Left renal pelvis (tissue), 4 donors: ENCODE data around the gene CTXN3. TPM values are rescaled to one million over a fixed set of nuclear protein-coding genes. Genes with fewer than 3 reads are reported as not detected.
"Not testable (repeated sequence)": the region's sequence is repeated elsewhere in the genome, so short reads cannot be mapped to it uniquely, and the experiment has no call there.

Experiments
- DNase-seq, 4 donors: peaks; one replicate each; pipeline ENCODE4 v3.0.0-alpha.2; 2013; ENCODE audit warnings: low read depth in 4 of 4, low spot score in 3 of 4
- polyA plus RNA-seq, 4 donors: library from polyadenylated mRNA; unstranded; fragments of 120-200 nt; gene quantifications; one replicate each; pipeline ENCODE4 v1.2.1, GENCODE V29; 2013; ENCODE audit not compliant: insufficient read length in 4 of 4

The CTXN3 gene
- polyA plus RNA-seq, 4 donors, result not detected

GRCh38 chr5:127650022-127650421 is 1.1 kb downstream of the CTXN3 start:
- DNase-seq, result peak in 1 of 4 donors; percentile 24

DNA sequence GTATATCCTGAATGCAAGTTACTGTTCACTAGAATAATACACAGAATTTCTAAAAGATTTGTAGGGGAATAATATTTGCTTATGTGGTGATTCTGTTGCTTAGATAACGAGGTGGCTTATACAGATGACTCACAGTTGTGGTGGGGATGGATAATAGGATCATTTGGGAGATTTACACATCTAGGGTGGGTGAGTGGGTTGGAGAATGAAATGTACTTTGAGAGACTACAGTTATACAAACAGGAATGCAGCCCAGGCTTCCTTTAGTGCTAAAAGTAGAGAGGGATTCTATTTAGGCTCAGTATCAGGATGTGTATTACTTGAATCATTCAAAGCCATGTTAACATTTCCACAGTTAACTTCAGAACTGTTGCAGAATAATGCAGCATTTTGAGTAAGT is 1.8 kb downstream of the CTXN3 start:
- no peak for DNase-seq

DNA sequence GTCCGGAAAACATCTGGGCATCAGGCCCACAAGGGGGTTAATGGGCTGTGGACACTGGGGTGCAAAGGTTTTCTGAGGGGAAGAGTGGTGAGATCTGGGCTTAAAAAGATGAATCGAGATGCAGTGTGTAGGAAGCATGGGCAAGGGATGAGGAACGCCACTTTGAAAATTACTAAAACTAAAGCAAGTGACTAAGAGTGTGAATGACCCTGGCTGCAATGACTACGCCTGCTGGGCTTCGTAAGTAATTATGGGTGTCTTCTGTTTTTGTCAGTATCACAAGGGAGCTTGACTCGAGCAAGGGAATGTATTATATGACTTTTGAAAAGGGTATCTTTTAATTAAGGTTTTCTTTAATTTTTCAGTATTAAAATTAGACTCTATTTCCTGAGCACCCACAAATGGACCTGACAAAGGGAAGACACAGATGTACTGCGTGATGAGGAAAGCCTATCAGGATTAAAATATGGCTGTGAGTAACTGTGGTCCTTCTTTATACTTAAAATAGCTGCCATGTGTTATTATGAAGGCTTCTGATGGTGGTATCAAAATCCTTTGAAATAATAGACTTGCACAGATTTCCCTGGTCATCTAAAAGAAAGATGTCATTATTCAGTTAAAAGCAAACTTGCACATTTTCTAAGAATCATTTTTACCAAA is 4.2 kb downstream of the CTXN3 start:
- DNase-seq, result no peak

GRCh38 chr5:127656825-127657224 is 7.9 kb downstream of the CTXN3 start:
- no peak for DNase-seq

- no peak for DNase-seq
Measured at GRCh38 chr5:127660047-127660733, 11.3 kb downstream of the CTXN3 start.

DNA sequence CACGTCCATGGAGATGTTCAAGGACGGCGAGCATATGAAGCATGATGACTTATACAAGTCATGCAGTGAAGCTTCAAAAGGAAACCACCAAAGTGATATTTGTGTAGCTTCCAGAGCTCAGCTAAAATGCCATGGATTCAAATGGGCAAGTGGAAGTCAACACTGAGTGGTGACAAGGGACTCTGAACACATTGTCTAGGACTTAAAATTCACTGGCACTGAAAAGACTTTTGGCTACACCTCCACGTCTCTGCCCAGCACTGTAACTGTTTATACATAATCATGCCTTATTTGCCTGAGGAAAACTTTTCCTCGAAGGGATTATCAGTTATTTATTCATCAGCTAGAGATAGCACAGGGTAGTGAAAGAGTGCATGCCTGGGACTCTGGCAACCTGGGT is 15.2 kb downstream of the CTXN3 start:
- DNase-seq, result no peak

- no peak for DNase-seq
Measured at GRCh38 chr5:127665641-127666040, 16.8 kb downstream of the CTXN3 start.

DNA sequence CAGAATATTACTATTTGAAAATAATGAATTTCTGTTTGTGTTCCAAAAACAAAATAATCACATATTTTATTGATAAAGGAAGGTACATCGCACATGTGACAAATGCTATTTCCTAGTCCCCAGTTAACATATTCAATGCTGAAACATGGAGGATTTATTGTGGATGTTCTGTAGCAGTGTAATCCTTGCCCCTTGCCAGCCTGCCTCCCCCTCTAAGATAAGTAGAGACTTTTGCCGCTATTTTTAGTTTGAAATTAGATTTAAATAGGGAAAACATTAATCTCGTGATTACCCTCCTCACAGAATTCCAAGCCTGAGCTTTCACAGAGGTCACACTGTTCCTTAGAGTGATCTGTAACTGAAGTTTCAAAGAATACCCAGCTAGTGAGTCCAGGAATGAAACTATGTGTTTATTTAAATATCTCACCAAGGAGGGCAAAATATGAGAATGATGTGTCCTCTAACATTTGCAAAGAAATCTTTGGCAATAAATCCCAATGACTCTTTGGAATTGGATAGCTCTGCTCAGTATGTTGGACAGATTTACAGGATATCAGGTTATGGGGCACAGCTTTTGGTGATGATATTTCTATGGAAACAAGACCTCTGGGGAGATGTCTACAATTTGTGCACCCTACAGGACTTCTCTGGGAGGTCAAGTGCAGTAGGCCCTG is 17.3 kb downstream of the CTXN3 start:
- no peak for DNase-seq

GRCh38 chr5:127667926-127668325 is 19.0 kb downstream of the CTXN3 start:
- DNase-seq, result no peak

- DNase-seq, result no peak
Measured at GRCh38 chr5:127671218-127671617, 22.3 kb downstream of the CTXN3 start.

- DNase-seq, result no peak
Measured at GRCh38 chr5:127673117-127673800, 24.4 kb downstream of the CTXN3 start.

DNA sequence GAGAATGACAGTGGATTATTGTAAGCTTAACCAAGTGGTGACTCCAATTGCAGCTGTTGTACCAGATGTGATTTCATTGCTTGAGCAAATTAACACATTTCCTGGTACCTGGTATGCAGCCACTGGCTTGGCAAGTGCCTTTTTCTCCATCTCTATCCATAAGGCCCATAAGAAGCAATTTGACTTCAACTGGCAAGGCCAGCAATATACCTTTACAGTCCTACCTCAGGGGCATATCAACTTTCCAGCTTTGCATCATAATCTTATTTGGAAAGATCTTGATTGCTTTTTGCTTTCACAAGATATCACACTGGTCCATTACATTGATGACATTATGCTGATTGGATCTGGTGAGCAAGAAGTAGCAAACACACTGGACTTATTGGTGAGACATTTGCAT is 28.1 kb downstream of the CTXN3 start:
- DNase-seq, result not testable (repeated sequence)

- not testable (repeated sequence) for DNase-seq
Measured at GRCh38 chr5:127679691-127680330, 30.9 kb downstream of the CTXN3 start.

GRCh38 chr5:127680595-127680994 is 31.7 kb downstream of the CTXN3 start:
- no peak for DNase-seq

DNA sequence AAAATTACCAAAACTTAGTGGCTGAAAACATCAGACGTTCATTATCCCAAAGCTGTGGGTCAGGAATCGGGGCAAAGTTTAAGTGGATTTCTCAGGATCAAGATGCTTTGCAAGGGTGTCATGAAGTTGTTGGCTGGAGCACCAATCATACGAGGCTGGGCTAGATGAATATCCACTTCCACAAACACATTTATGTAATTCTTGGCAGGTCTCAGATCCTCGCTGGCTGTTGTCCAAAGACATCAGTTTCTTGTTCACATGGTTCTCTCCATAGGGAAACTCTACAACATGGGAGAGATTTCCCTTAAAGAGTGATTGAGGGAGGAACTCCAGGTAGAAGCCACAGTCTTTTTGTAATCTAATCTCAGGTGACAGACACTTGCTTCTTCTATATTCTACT is 34.1 kb downstream of the CTXN3 start:
- DNase-seq, result no peak

DNA sequence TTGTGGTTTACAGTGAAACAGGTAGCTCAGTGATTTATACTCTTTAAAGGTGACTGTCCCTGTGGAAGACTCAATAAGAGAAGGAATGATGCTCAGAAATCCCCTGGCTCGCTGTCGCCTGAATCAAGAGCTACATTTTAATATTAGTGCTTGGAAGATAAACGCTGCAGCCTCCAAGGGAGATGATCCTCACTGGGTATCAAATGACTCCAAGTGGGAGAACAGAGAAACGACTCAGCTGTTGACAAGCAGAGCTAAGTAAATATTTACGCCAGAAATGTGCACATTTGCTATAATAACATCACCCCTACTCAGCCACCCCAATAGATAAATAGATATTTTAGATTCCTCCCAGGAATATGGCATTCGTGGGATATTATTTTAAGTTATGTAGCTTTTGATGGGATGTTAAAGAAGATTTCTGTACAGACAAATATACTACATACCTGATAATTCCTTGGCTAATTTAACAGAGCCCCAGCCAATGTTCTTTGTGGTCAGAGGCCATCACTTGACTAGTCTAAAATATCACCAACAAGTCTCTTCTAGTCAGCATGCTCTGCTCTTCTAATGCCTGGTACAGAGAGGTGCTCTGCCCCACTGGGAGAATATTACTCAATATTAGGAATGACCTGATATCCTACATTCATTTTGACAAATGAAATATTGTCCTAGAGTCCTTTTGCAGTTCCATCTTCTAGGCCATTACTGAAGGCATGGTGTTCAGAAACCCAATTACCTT is 36.0 kb downstream of the CTXN3 start:
- no peak for DNase-seq

- no peak for DNase-seq
Measured at GRCh38 chr5:127685662-127686061, 36.8 kb downstream of the CTXN3 start.

DNA sequence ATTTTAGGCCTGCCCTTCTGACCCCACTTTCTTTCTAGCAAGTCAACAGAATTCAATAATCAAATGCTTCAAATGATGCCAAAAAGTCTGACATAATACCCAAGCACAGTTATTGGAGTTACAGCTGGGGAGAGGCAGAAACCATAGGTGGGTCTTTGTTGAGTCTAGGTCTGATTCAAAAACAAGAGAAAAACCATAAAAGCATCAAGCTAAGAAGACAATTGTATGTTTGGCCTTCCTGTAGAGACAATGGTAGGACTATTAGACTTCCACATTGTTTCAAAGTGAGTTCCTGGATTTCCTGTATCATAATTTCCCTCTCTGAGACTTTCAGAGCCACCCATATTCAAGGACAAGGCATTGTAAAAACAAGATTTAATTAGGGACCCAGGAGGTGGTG is 37.5 kb downstream of the CTXN3 start:
- no peak for DNase-seq

GRCh38 chr5:127694518-127695171 is 45.8 kb downstream of the CTXN3 start:
- DNase-seq, result no peak

DNA sequence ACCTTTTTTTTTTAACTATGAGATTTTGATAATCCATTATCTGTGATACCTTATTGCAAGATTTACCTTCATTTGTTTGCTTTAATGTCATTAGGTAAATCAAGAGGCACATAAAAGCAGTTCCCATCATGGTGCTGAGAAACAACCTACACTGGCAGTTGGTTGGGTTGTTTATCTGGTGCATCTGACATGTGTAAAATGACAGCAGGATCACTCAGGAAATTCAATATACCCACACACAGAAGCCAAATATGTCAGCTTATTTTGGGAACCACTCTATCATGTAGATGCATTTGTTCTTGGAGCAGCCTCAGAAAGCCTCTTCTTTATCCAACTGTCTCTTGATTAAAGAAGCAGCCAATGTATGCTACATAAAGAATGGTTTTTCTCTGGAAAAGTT is 46.5 kb downstream of the CTXN3 start:
- no peak for DNase-seq
